Activated naive CD4-positive, alpha-beta T cell treated with anti-CD3 and anti-CD28 coated beads, Interleukin-2, amount 10 ng/mL, durations not matched to agents 7 days and 5 days (primary cell): Measurements from ENCODE around the gene CRYAA.
"Not testable (repeated sequence)": the region's sequence is repeated elsewhere in the genome, so short reads cannot be mapped to it uniquely, and the experiment has no call there.

Source experiments
- CTCF ChIA-PET: fragments of 350-600 bp; sonication (Branson Sonifier 250); formaldehyde crosslinking; loops from one replicate; lab custom pipeline; 2021; ENCODE audit warnings: antibody characterized with exemption; lab: Charles Lee
- DNase-seq: peaks from one replicate; pipeline ENCODE4 v3.0.0-alpha.2; 2020
- H3K27ac Mint-ChIP-seq: one replicate; pipeline ENCODE4 v1.8.0; 2021; ENCODE audit warnings: mild to moderate bottlenecking, moderate library complexity, mixed read lengths
- H3K27me3 Mint-ChIP-seq: one replicate; pipeline ENCODE4 v1.8.0; 2021; ENCODE audit warnings: mild to moderate bottlenecking, mixed read lengths
- H3K36me3 Mint-ChIP-seq: one replicate; pipeline ENCODE4 v1.8.0; 2021; ENCODE audit warnings: mixed read lengths
- H3K4me1 Mint-ChIP-seq: one replicate; pipeline ENCODE4 v1.8.0; 2021; ENCODE audit warnings: mixed read lengths
- H3K4me3 Mint-ChIP-seq: one replicate; pipeline ENCODE4 v1.8.0; 2021; ENCODE audit warnings: mild to moderate bottlenecking, moderate library complexity, mixed read lengths
- H3K9me3 Mint-ChIP-seq: one replicate; pipeline ENCODE4 v1.8.0; 2021; ENCODE audit warnings: mixed read lengths

The CRYAA gene, protein sequence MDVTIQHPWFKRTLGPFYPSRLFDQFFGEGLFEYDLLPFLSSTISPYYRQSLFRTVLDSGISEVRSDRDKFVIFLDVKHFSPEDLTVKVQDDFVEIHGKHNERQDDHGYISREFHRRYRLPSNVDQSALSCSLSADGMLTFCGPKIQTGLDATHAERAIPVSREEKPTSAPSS

DNA sequence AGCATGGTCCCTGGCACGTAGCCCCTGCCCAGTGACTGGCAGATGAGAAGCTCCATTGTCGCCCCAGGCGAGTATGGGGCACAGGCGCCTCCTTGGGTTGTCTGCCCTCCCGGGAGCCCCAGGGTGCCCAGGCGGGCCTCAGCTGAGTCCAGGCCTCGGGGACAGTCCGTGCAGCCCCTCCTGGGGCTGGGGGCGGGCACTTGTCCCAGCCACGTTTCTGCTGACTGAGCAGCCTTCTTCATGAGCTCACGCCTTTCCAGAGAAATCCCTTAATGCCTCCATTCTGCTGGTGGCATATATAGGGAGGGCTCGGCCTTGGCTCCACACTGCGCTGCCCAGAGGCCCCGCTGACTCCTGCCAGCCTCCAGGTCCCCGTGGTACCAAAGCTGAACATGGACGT lies at the start of gene CRYAA:
CRYAA (plus strand) TSS at position 301 of the 400 bp plus-strand sequence; CDS start at position 393, 92 bp downstream.
- H3K9me3 Mint-ChIP-seq, CTCF ChIA-PET: not testable (repeated sequence)

GRCh38 chr21:43130094-43130493 lies 38.7 kb upstream of the CRYAA start:
- H3K36me3 Mint-ChIP-seq, DNase-seq, CTCF ChIA-PET, H3K4me1 Mint-ChIP-seq, H3K27ac Mint-ChIP-seq, H3K27me3 Mint-ChIP-seq, H3K4me3 Mint-ChIP-seq, H3K9me3 Mint-ChIP-seq: not testable (repeated sequence)

More for the DNA sequence above, at the start of gene CRYAA:
- H3K4me3 Mint-ChIP-seq, H3K27ac Mint-ChIP-seq, H3K27me3 Mint-ChIP-seq, DNase-seq, H3K36me3 Mint-ChIP-seq, H3K4me1 Mint-ChIP-seq: not testable (repeated sequence)

DNA sequence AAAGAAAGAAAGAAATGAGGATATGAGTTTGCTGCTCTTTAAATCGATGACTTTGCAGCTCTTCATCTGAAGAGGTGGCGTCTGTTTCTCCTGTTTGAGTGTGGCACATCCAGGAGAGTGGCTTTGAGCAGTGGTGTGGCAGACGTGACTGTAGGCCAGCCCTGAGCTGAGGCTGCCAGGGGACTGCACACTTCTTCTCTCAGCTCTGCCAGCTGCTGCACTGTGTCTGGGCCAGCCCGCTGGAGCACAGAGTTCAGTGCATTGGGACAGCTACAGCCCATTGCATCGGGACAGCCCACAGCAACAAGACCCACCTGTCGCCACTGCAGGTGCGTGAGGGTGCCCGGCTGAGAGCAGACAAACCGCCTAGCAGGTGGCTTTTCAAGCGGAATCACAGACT lies 34.3 kb upstream of the CRYAA start:
- H3K27ac Mint-ChIP-seq, H3K4me1 Mint-ChIP-seq, H3K9me3 Mint-ChIP-seq, H3K36me3 Mint-ChIP-seq, CTCF ChIA-PET, H3K4me3 Mint-ChIP-seq, DNase-seq, H3K27me3 Mint-ChIP-seq: not testable (repeated sequence)

- H3K27me3 Mint-ChIP-seq, H3K4me3 Mint-ChIP-seq, H3K36me3 Mint-ChIP-seq, H3K4me1 Mint-ChIP-seq, DNase-seq, CTCF ChIA-PET, H3K27ac Mint-ChIP-seq, H3K9me3 Mint-ChIP-seq: not testable (repeated sequence)
Observed at GRCh38 chr21:43138944-43139343, 29.9 kb upstream of the CRYAA start.

GRCh38 chr21:43141407-43141806 lies 27.4 kb upstream of the CRYAA start:
- H3K27ac Mint-ChIP-seq, H3K27me3 Mint-ChIP-seq, H3K9me3 Mint-ChIP-seq: not testable (repeated sequence)

DNA sequence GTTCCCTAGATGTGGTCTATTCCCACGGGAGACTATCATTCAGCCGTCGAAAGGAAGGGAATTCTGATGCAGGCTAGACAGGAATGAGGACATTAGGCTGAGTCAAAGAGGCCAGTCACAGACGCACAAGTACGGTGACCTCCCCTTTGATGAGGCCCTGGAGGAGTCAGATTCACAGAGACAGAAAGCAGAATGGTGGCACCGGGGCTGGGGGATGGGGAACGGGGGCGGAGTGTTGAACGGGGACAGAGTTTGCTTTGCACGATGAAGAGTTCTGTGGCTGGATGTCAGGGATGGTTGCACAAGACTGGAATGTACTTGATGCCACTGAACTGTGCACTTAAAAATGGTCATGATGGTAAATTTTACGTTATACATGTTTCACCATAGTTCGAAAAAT lies 22.2 kb upstream of the CRYAA start:
- H3K27me3 Mint-ChIP-seq, H3K4me1 Mint-ChIP-seq, H3K36me3 Mint-ChIP-seq, DNase-seq, H3K4me3 Mint-ChIP-seq, CTCF ChIA-PET, H3K9me3 Mint-ChIP-seq, H3K27ac Mint-ChIP-seq: not testable (repeated sequence)

More at GRCh38 chr21:43141407-43141806, 27.4 kb upstream of the CRYAA start:
- H3K4me1 Mint-ChIP-seq, CTCF ChIA-PET, H3K4me3 Mint-ChIP-seq, H3K36me3 Mint-ChIP-seq, DNase-seq: not testable (repeated sequence)

- H3K4me3 Mint-ChIP-seq, result not testable (repeated sequence)
Observed at GRCh38 chr21:43147999-43148398, 20.8 kb upstream of the CRYAA start.

GRCh38 chr21:43149344-43149743 lies 19.5 kb upstream of the CRYAA start:
- H3K9me3 Mint-ChIP-seq, H3K4me3 Mint-ChIP-seq, H3K4me1 Mint-ChIP-seq, H3K27me3 Mint-ChIP-seq, H3K27ac Mint-ChIP-seq, CTCF ChIA-PET, H3K36me3 Mint-ChIP-seq, DNase-seq: not testable (repeated sequence)

More at GRCh38 chr21:43147999-43148398, 20.8 kb upstream of the CRYAA start:
- CTCF ChIA-PET, H3K27me3 Mint-ChIP-seq, DNase-seq, H3K4me1 Mint-ChIP-seq, H3K9me3 Mint-ChIP-seq, H3K36me3 Mint-ChIP-seq, H3K27ac Mint-ChIP-seq: not testable (repeated sequence)

GRCh38 chr21:43153601-43154000 lies 15.2 kb upstream of the CRYAA start:
- H3K4me3 Mint-ChIP-seq, H3K27me3 Mint-ChIP-seq, H3K4me1 Mint-ChIP-seq, CTCF ChIA-PET, H3K27ac Mint-ChIP-seq, H3K9me3 Mint-ChIP-seq, DNase-seq, H3K36me3 Mint-ChIP-seq: not testable (repeated sequence)

GRCh38 chr21:43159279-43160175 lies 9.3 kb upstream of the CRYAA start:
- H3K4me1 Mint-ChIP-seq, H3K9me3 Mint-ChIP-seq, H3K27ac Mint-ChIP-seq, H3K36me3 Mint-ChIP-seq, DNase-seq, CTCF ChIA-PET, H3K27me3 Mint-ChIP-seq, H3K4me3 Mint-ChIP-seq: not testable (repeated sequence)

GRCh38 chr21:43161826-43162707 lies 6.7 kb upstream of the CRYAA start:
- DNase-seq, H3K36me3 Mint-ChIP-seq, H3K4me3 Mint-ChIP-seq, H3K9me3 Mint-ChIP-seq, H3K27me3 Mint-ChIP-seq, H3K4me1 Mint-ChIP-seq, H3K27ac Mint-ChIP-seq, CTCF ChIA-PET: not testable (repeated sequence)

- H3K27ac Mint-ChIP-seq, H3K9me3 Mint-ChIP-seq, CTCF ChIA-PET, H3K4me3 Mint-ChIP-seq, H3K27me3 Mint-ChIP-seq, H3K36me3 Mint-ChIP-seq, H3K4me1 Mint-ChIP-seq, DNase-seq: not testable (repeated sequence)
Observed at GRCh38 chr21:43162708-43163205, 6.1 kb upstream of the CRYAA start.

GRCh38 chr21:43164823-43165222 lies 4.0 kb upstream of the CRYAA start:
- H3K4me3 Mint-ChIP-seq, H3K4me1 Mint-ChIP-seq, H3K27ac Mint-ChIP-seq, H3K36me3 Mint-ChIP-seq, H3K9me3 Mint-ChIP-seq, CTCF ChIA-PET, DNase-seq, H3K27me3 Mint-ChIP-seq: not testable (repeated sequence)

GRCh38 chr21:43165734-43166133 lies 3.1 kb upstream of the CRYAA start:
- DNase-seq, H3K36me3 Mint-ChIP-seq, H3K27ac Mint-ChIP-seq, H3K9me3 Mint-ChIP-seq, H3K4me1 Mint-ChIP-seq, CTCF ChIA-PET, H3K4me3 Mint-ChIP-seq, H3K27me3 Mint-ChIP-seq: not testable (repeated sequence)
